ENCODE measurements around the gene SMOC1. TPM values are rescaled to one million over a fixed set of nuclear protein-coding genes. Genes with fewer than 3 reads are reported as not detected.

SMOC1 gene
- polyA plus RNA-seq, 3 donors: not detected

DNA sequence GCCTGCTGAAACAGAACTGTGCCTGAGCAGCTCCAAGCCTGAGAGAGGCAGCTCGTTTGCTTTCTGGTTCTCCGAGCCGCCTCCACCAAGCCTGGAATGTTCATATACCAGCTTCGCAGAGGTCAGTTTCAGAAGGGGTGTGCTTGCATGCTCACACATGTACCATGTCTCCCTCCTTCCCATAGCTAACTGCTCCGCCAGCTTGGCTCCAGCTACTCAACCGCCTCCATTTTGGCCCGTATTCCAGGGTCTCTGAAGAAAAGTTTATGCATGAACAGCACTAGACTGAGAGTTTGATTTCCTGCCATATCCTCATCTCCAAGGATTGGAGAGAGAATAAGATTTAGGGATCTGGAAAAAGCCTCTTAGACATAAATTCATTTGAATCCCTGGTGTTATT lies 103.7 kb downstream of the SMOC1 start:
- H3K27ac ChIP-seq (ENCODE audit: low read depth in 1 of 2, low read length in 2 of 2): no peak overlapping the region
- H3K79me2 ChIP-seq (ENCODE audit: insufficient read depth, low read length): no peaks in the 10 kb centered on the region
- H2AFZ ChIP-seq (ENCODE audit: insufficient read depth, low read depth, low read length, poor library complexity, severe bottlenecking): no peak overlapping the region
- no peak for DNase-seq
- H3K27ac Mint-ChIP-seq: no peak overlapping the region
- H3K27me3 ChIP-seq (ENCODE audit: control insufficient read depth in 2 of 2, insufficient read depth in 2 of 2, low read length in 2 of 2): peaks cover 0 to 4% of the 10 kb centered on the region in 2 donors
- TF ChIP-seq, protein P1, sequence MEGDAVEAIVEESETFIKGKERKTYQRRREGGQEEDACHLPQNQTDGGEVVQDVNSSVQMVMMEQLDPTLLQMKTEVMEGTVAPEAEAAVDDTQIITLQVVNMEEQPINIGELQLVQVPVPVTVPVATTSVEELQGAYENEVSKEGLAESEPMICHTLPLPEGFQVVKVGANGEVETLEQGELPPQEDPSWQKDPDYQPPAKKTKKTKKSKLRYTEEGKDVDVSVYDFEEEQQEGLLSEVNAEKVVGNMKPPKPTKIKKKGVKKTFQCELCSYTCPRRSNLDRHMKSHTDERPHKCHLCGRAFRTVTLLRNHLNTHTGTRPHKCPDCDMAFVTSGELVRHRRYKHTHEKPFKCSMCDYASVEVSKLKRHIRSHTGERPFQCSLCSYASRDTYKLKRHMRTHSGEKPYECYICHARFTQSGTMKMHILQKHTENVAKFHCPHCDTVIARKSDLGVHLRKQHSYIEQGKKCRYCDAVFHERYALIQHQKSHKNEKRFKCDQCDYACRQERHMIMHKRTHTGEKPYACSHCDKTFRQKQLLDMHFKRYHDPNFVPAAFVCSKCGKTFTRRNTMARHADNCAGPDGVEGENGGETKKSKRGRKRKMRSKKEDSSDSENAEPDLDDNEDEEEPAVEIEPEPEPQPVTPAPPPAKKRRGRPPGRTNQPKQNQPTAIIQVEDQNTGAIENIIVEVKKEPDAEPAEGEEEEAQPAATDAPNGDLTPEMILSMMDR (IDR thresholded peaks at IDR 0.05): no peak
- WGBS (ENCODE audit: insufficient coverage): 100% methylated on average over 1 of the region's 7 CpGs
- no peaks in the 10 kb centered on the region for H3K9me3 Mint-ChIP-seq
- intact Hi-C loops (cut with micrococcal nuclease): no loop called here
- H3K9me3 ChIP-seq (replicated peaks in 1 of 2; ENCODE audit: control insufficient read depth in 1 of 2, insufficient read depth in 1 of 2, low read length in 2 of 2): no peaks in the 10 kb centered on the region
- no peaks in the 10 kb centered on the region for H3K4me1 ChIP-seq (ENCODE audit: control insufficient read depth in 1 of 2, insufficient read depth in 2 of 2, low read length in 2 of 2)
- no peaks in the 10 kb centered on the region for H3K36me3 Mint-ChIP-seq
- H3K4me3 ChIP-seq (replicated peaks in 1 of 3; ENCODE audit: low read depth in 2 of 3, low read length in 3 of 3): no peak overlapping the region
- peaks cover 2 to 18% (median 11%) of the 10 kb centered on the region in 3 donors for H3K27me3 Mint-ChIP-seq (ENCODE audit: low read depth in 3 of 3)
- no peak overlapping the region for H3K4me3 Mint-ChIP-seq
- no peaks in the 10 kb centered on the region for H4K20me1 ChIP-seq (ENCODE audit: insufficient read depth, low read length)
- no peak overlapping the region for H3K9ac ChIP-seq (ENCODE audit: insufficient read depth, low read length, poor library complexity, severe bottlenecking)
- H3K36me3 ChIP-seq (replicated peaks in 1 of 2; ENCODE audit: control insufficient read depth in 1 of 2, insufficient read depth in 2 of 2, low read length in 2 of 2): no peaks in the 10 kb centered on the region
- no peak overlapping the region for H3K4me2 ChIP-seq (replicated peaks; ENCODE audit: extremely low read depth, low read length, poor library complexity, severe bottlenecking)
- H3K4me1 Mint-ChIP-seq: no peaks in the 10 kb centered on the region

GRCh38 chr14:69983317-69983716 lies 104.1 kb downstream of the SMOC1 start:
- H3K9me3 Mint-ChIP-seq: no peaks in the 10 kb centered on the region
- Histone ChIP-seq H2AFZ (ENCODE audit: insufficient read depth, low read depth, low read length, poor library complexity, severe bottlenecking) (no peak overlapping the region), H3K36me3 (replicated peaks in 1 of 2; ENCODE audit: control insufficient read depth in 1 of 2, insufficient read depth in 2 of 2, low read length in 2 of 2) (no peaks in the 10 kb centered on the region), H3K9ac (ENCODE audit: insufficient read depth, low read length, poor library complexity, severe bottlenecking) (no peak overlapping the region), H3K79me2 (ENCODE audit: insufficient read depth, low read length) (no peaks in the 10 kb centered on the region), H3K9me3 (replicated peaks in 1 of 2; ENCODE audit: control insufficient read depth in 1 of 2, insufficient read depth in 1 of 2, low read length in 2 of 2) (no peaks in the 10 kb centered on the region), H3K4me1 (ENCODE audit: control insufficient read depth in 1 of 2, insufficient read depth in 2 of 2, low read length in 2 of 2) (no peaks in the 10 kb centered on the region), H4K20me1 (ENCODE audit: insufficient read depth, low read length) (no peaks in the 10 kb centered on the region), H3K4me3 (replicated peaks in 1 of 3; ENCODE audit: low read depth in 2 of 3, low read length in 3 of 3) (no peak overlapping the region), H3K27ac (ENCODE audit: low read depth in 1 of 2, low read length in 2 of 2) (no peak overlapping the region), H3K27me3 (ENCODE audit: control insufficient read depth in 2 of 2, insufficient read depth in 2 of 2, low read length in 2 of 2) (peaks cover 0 to 4% of the 10 kb centered on the region in 2 donors), H3K4me2 (replicated peaks; ENCODE audit: extremely low read depth, low read length, poor library complexity, severe bottlenecking) (no peak overlapping the region)
- H3K36me3 Mint-ChIP-seq: no peaks in the 10 kb centered on the region
- 91% methylated on average over 1 of the region's 4 CpGs for WGBS (ENCODE audit: insufficient coverage)
- no peak for DNase-seq
- no peaks in the 10 kb centered on the region for H3K4me1 Mint-ChIP-seq
- H3K27me3 Mint-ChIP-seq (ENCODE audit: low read depth in 3 of 3): peaks cover 2 to 19% (median 11%) of the 10 kb centered on the region in 3 donors
- H3K4me3 Mint-ChIP-seq: no peak overlapping the region
- intact Hi-C loops (cut with micrococcal nuclease): no loop called here
- no peak overlapping the region for H3K27ac Mint-ChIP-seq
- TF ChIP-seq, protein P1 (IDR thresholded peaks at IDR 0.05): no peak
